ENCODE data around the gene SPSB2. TPM values are rescaled to one million over a fixed set of nuclear protein-coding genes. Genes with fewer than 3 reads are reported as not detected.

SPSB2 gene
- total RNA-seq, 1 donor: 11.9 TPM

- DNase-seq (ENCODE audit: insufficient read length, low spot score, missing footprints): no peak
- H3K9me3 ChIP-seq (ENCODE audit: low read depth, low read length): no peaks in the 10 kb centered on the region
- H3K4me1 ChIP-seq (ENCODE audit: insufficient read depth, low read length): peaks cover 11% of the 10 kb centered on the region
- peaks cover 36% of the 10 kb centered on the region for H3K79me2 ChIP-seq (ENCODE audit: insufficient read depth, low read length)
- peaks cover 69% of the 10 kb centered on the region for H3K36me3 ChIP-seq (ENCODE audit: insufficient read depth, low read length)
- no peak overlapping the region for H2AFZ ChIP-seq (ENCODE audit: low read length)
- H4K20me1 ChIP-seq (ENCODE audit: insufficient read depth, low read length): peaks cover 3% of the 10 kb centered on the region
- H3K4me3 ChIP-seq (ENCODE audit: insufficient read depth, low read length): no peak overlapping the region
- no peak overlapping the region for H3K4me2 ChIP-seq (ENCODE audit: insufficient read depth, low read length)
- H3K27ac ChIP-seq (ENCODE audit: low read depth, low read length): no peak overlapping the region
- H3K27me3 ChIP-seq (ENCODE audit: insufficient read depth, low read length): no peaks in the 10 kb centered on the region
- TF ChIP-seq, protein P1, sequence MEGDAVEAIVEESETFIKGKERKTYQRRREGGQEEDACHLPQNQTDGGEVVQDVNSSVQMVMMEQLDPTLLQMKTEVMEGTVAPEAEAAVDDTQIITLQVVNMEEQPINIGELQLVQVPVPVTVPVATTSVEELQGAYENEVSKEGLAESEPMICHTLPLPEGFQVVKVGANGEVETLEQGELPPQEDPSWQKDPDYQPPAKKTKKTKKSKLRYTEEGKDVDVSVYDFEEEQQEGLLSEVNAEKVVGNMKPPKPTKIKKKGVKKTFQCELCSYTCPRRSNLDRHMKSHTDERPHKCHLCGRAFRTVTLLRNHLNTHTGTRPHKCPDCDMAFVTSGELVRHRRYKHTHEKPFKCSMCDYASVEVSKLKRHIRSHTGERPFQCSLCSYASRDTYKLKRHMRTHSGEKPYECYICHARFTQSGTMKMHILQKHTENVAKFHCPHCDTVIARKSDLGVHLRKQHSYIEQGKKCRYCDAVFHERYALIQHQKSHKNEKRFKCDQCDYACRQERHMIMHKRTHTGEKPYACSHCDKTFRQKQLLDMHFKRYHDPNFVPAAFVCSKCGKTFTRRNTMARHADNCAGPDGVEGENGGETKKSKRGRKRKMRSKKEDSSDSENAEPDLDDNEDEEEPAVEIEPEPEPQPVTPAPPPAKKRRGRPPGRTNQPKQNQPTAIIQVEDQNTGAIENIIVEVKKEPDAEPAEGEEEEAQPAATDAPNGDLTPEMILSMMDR (IDR thresholded peaks at IDR 0.05; ENCODE audit: extremely low read depth, low read depth, low read length): no peak
Measured at GRCh38 chr12:6847676-6848075, 25.4 kb downstream of the SPSB2 start.

DNA sequence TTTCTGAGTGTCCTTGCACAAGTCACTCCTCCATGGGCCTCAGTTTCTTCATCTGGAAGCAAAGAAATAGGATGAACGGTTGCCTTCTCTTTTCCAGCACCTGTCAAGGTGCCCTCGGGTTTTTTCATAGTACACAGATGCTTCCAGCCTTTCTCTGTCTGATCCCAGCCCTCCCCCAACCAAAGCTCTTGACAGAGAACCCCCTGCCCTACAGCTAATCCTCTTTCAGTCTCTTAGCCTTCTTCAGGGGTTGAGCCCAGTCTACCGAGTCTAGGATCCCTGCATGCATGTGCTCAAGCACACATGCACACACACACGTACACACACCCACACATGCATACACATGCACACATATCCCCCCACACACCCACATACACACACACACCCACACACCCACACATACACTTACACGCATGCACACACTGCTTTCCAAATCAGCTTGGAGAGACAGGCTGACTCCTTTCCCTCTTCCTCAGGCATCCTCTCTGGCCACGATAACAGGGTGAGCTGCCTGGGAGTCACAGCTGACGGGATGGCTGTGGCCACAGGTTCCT is 26.7 kb downstream of the SPSB2 start:
- Histone ChIP-seq H3K36me3 (ENCODE audit: insufficient read depth, low read length) (peaks cover 80% of the 10 kb centered on the region), H3K79me2 (ENCODE audit: insufficient read depth, low read length) (peaks cover 36% of the 10 kb centered on the region), H3K9me3 (ENCODE audit: low read depth, low read length) (no peaks in the 10 kb centered on the region), H4K20me1 (ENCODE audit: insufficient read depth, low read length) (peaks cover 3% of the 10 kb centered on the region), H2AFZ (ENCODE audit: low read length) (no peak overlapping the region), H3K4me1 (ENCODE audit: insufficient read depth, low read length) (peaks cover 9% of the 10 kb centered on the region), H3K4me2 (ENCODE audit: insufficient read depth, low read length) (no peak overlapping the region), H3K4me3 (ENCODE audit: insufficient read depth, low read length) (no peak overlapping the region), H3K27me3 (ENCODE audit: insufficient read depth, low read length) (no peaks in the 10 kb centered on the region), H3K27ac (ENCODE audit: low read depth, low read length) (no peak overlapping the region)
- DNase-seq (ENCODE audit: insufficient read length, low spot score, missing footprints): no peak
- TF ChIP-seq, protein P1 (IDR thresholded peaks at IDR 0.05; ENCODE audit: extremely low read depth, low read depth, low read length): no peak

DNA sequence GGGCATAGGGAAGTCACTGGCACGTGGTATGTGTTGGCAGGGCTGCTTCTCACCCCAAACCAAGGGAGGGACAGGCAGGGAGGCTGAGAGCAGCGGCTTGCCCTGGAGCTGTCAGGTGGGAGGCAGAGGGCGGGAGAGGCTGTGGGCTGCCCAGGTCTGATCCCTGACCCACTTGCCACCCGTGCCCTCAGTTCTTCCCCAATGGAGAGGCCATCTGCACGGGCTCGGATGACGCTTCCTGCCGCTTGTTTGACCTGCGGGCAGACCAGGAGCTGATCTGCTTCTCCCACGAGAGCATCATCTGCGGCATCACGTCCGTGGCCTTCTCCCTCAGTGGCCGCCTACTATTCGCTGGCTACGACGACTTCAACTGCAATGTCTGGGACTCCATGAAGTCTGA is 27.7 kb downstream of the SPSB2 start:
- Histone ChIP-seq H3K79me2 (ENCODE audit: insufficient read depth, low read length) (peaks cover 32% of the 10 kb centered on the region), H3K27ac (ENCODE audit: low read depth, low read length) (no peak overlapping the region), H3K9me3 (ENCODE audit: low read depth, low read length) (no peaks in the 10 kb centered on the region), H3K36me3 (ENCODE audit: insufficient read depth, low read length) (peaks cover 80% of the 10 kb centered on the region), H3K27me3 (ENCODE audit: insufficient read depth, low read length) (no peaks in the 10 kb centered on the region), H3K4me3 (ENCODE audit: insufficient read depth, low read length) (no peak overlapping the region), H4K20me1 (ENCODE audit: insufficient read depth, low read length) (no peaks in the 10 kb centered on the region), H2AFZ (ENCODE audit: low read length) (no peak overlapping the region), H3K4me1 (ENCODE audit: insufficient read depth, low read length) (peaks cover 4% of the 10 kb centered on the region), H3K4me2 (ENCODE audit: insufficient read depth, low read length) (no peak overlapping the region)
- TF ChIP-seq, protein P1 (IDR thresholded peaks at IDR 0.05; ENCODE audit: extremely low read depth, low read depth, low read length): no peak
- peak; percentile 53 for DNase-seq (ENCODE audit: insufficient read length, low spot score, missing footprints)

- DNase-seq (ENCODE audit: insufficient read length, low spot score, missing footprints): peak; percentile 66
- Histone ChIP-seq H3K36me3 (ENCODE audit: insufficient read depth, low read length) (peaks cover 71% of the 10 kb centered on the region), H4K20me1 (ENCODE audit: insufficient read depth, low read length) (peaks cover 2% of the 10 kb centered on the region), H3K27ac (ENCODE audit: low read depth, low read length) (no peak overlapping the region), H3K79me2 (ENCODE audit: insufficient read depth, low read length) (peaks cover 13% of the 10 kb centered on the region), H3K4me1 (ENCODE audit: insufficient read depth, low read length) (no peaks in the 10 kb centered on the region), H2AFZ (ENCODE audit: low read length) (no peak overlapping the region), H3K4me3 (ENCODE audit: insufficient read depth, low read length) (no peak overlapping the region), H3K4me2 (ENCODE audit: insufficient read depth, low read length) (no peak overlapping the region), H3K27me3 (ENCODE audit: insufficient read depth, low read length) (no peaks in the 10 kb centered on the region), H3K9me3 (ENCODE audit: low read depth, low read length) (no peaks in the 10 kb centered on the region)
- TF ChIP-seq, protein P1 (IDR thresholded peaks at IDR 0.05; ENCODE audit: extremely low read depth, low read depth, low read length): no peak
Measured at GRCh38 chr12:6843118-6843902, 29.8 kb downstream of the SPSB2 start.

Data from osteoblast (primary cell).